K562 (cell line): ENCODE measurements around the gene PUDP. TPM values are rescaled to one million over a fixed set of nuclear protein-coding genes. Genes with fewer than 3 reads are reported as not detected.

Experiments used
- ATAC-seq: fragments of 200-7000 bp; cut with Tn5 transposase; 3 replicates; pipeline ENCODE4 v1.9.1; 2020; ENCODE audit warnings: moderate library complexity
- BruUV-seq: library from RNA; stranded (reverse); fragments of 400-500 nt; replicated peaks from 2 replicates; lab custom pipeline; 2021; lab: Mats Ljungman, UMichigan
- CTCF ChIA-PET: fragments of 300-600 bp; formaldehyde crosslinking; extraction: SDS; loops from one replicate; lab custom pipeline; 2021; ENCODE audit warnings: low intra/inter-chr PET ratio; lab: Yijun Ruan, JAX
- POLR2A ChIA-PET: fragments of 300-600, 350-650 bp; sonication (Branson Sonifier 250); formaldehyde crosslinking; extraction: SDS; loops from one replicate; lab custom pipeline; 2021; ENCODE audit warnings: antibody characterized with exemption, inconsistent platforms; lab: Yijun Ruan, JAX
- DNase-seq, 4 experiments: peaks; one replicate each; pipeline versions ENCODE4 v3.0.0 to v3.0.0-alpha.2; 2011 to 2018; ENCODE audit warnings: low spot score in 3 of 4, mixed read lengths in 3 of 4; ENCODE audit errors: extremely low read depth in 1 of 4
- FAIRE-seq: peaks from 2 replicates; lab custom pipeline; 2011; peaks lifted over from hg19 to GRCh38; lab: Jason Lieb, UNC
- H2AFZ ChIP-seq: 2 replicates; pipeline ENCODE4 v1.6.0; 2011; ENCODE audit warnings: low read depth, low read length, control low read depth, inconsistent platforms
- H3K27ac ChIP-seq: fragments of 200-600 bp; 3 replicates; pipeline ENCODE4 v1.8.0; 2011; ENCODE audit warnings: low read depth, mild to moderate bottlenecking, control low read depth, inconsistent platforms, low read length, moderate library complexity, mixed read lengths; ENCODE audit errors: extremely low read depth
- H3K27me3 ChIP-seq, 2 experiments: fragments of 300-600 bp in 1 of 2; 2 replicates in 1 of 2; 3 replicates in 1 of 2; pipeline versions ENCODE4 v1.6.0 to v1.8.0; 2011; ENCODE audit warnings: inconsistent platforms in 2 of 2, low read length in 2 of 2, mild to moderate bottlenecking in 1 of 2, mixed read lengths in 1 of 2, moderate library complexity in 1 of 2; ENCODE audit not compliant: control insufficient read depth in 2 of 2, insufficient read depth in 2 of 2
- H3K36me3 ChIP-seq: fragments of 300-600 bp; 3 replicates; pipeline ENCODE4 v1.8.0; 2011; ENCODE audit warnings: mild to moderate bottlenecking, low read length, inconsistent platforms; ENCODE audit not compliant: control insufficient read depth, insufficient read depth
- H3K4me1 ChIP-seq, 2 experiments: fragments of 200-600 bp in 1 of 2; replicated peaks in 1 of 2; 2 replicates in 1 of 2; 3 replicates in 1 of 2; pipeline versions ENCODE4 v1.5.1 to v1.8.0; 2011; ENCODE audit warnings: inconsistent platforms in 2 of 2, low read length in 2 of 2, mild to moderate bottlenecking in 1 of 2, mixed read lengths in 1 of 2, moderate library complexity in 1 of 2; ENCODE audit not compliant: control insufficient read depth in 2 of 2, insufficient read depth in 2 of 2
- H3K4me2 ChIP-seq: 2 replicates; pipeline ENCODE4 v1.6.1; 2011; ENCODE audit warnings: low read length, control low read depth, inconsistent platforms, mixed read lengths; ENCODE audit not compliant: insufficient read depth
- H3K4me3 ChIP-seq: fragments of 200-600 bp; sonication (generic), shearing (Covaris generic); 2 replicates; pipeline ENCODE4 v1.5.1; 2016; ENCODE audit warnings: control low read depth, inconsistent platforms
- H3K79me2 ChIP-seq: fragments of 200-600 bp; 3 replicates; pipeline ENCODE4 v1.8.0; 2011; ENCODE audit warnings: low read length, inconsistent platforms; ENCODE audit not compliant: control insufficient read depth, insufficient read depth
- H3K9ac ChIP-seq, 2 experiments: 2 replicates each; pipeline versions ENCODE4 v1.6.0 to v1.6.1; 2011; ENCODE audit warnings: low read depth in 2 of 2, low read length in 2 of 2, control low read depth in 1 of 2, inconsistent platforms in 1 of 2, mild to moderate bottlenecking in 1 of 2, mixed read lengths in 1 of 2; ENCODE audit not compliant: insufficient read depth in 1 of 2
- H3K9me1 ChIP-seq: one replicate; pipeline ENCODE4 v1.6.0; 2011; ENCODE audit warnings: inconsistent platforms, mild to moderate bottlenecking, low read length, moderate library complexity; ENCODE audit not compliant: control insufficient read depth, insufficient read depth
- H3K9me3 ChIP-seq: replicated peaks from 2 replicates; pipeline ENCODE4 v1.5.1; 2011; ENCODE audit warnings: low read depth, low read length, inconsistent platforms; ENCODE audit not compliant: control insufficient read depth, insufficient read depth
- H4K20me1 ChIP-seq: replicated peaks from 2 replicates; pipeline ENCODE4 v1.6.1; 2011; ENCODE audit warnings: low read length, inconsistent platforms, mixed read lengths; ENCODE audit not compliant: control insufficient read depth, insufficient read depth
- CBFA2T2 ChIP-seq: fragments of 450-650 bp; conservative IDR thresholded peaks from 2 replicates; pipeline ENCODE4 v1.6.1; 2017; ENCODE audit warnings: mild to moderate bottlenecking
- CBX2 ChIP-seq: fragments of 200-600 bp; sonication (generic); IDR thresholded peaks from one replicate; pipeline ENCODE4 v1.6.1; 2012; ENCODE audit warnings: mild to moderate bottlenecking, low read length, inconsistent platforms; ENCODE audit not compliant: insufficient read depth, poor library complexity, severe bottlenecking
- E2F6 ChIP-seq, 2 experiments: IDR thresholded peaks; 2 replicates each; pipeline ENCODE4 v1.6.1; 2011; ENCODE audit warnings: borderline replicate concordance in 1 of 2, control low read depth in 1 of 2, low read depth in 1 of 2, low read length in 1 of 2, mild to moderate bottlenecking in 1 of 2, mixed read lengths in 1 of 2, moderate library complexity in 1 of 2; ENCODE audit not compliant: insufficient read depth in 1 of 2, insufficient read length in 1 of 2, poor library complexity in 1 of 2, severe bottlenecking in 1 of 2; ENCODE audit errors: extremely low read depth in 1 of 2
- KAT2B ChIP-seq: IDR thresholded peaks from one replicate; pipeline ENCODE4 v1.6.1; 2012; ENCODE audit warnings: low read depth, mild to moderate bottlenecking, control low read depth, inconsistent platforms, low read length, moderate library complexity
- KLF16 ChIP-seq: IDR thresholded peaks from 2 replicates; pipeline ENCODE4 v1.6.1; 2016; ENCODE audit warnings: antibody characterized with exemption
- MECOM ChIP-seq: fragments of 250-450 bp; sonication (Bioruptor Pico); IDR thresholded peaks from 2 replicates; pipeline ENCODE4 v1.8.0; 2022; ENCODE audit warnings: inconsistent platforms
- MED1 ChIP-seq: sonication (generic); formaldehyde crosslinking; IDR thresholded peaks from 2 replicates; pipeline ENCODE4 v1.8.1; 2023; ENCODE audit warnings: missing genetic modification reagents, borderline replicate concordance
- RB1 ChIP-seq: fragments of 450-650 bp; IDR thresholded peaks from 2 replicates; pipeline ENCODE4 v1.6.1; 2017; ENCODE audit warnings: low read depth, mild to moderate bottlenecking
- TAF1 ChIP-seq: IDR thresholded peaks from 2 replicates; pipeline ENCODE4 v1.6.1; 2011; ENCODE audit warnings: mild to moderate bottlenecking, low read length, moderate library complexity; ENCODE audit not compliant: insufficient read depth, control insufficient read depth, severe bottlenecking; ENCODE audit errors: extremely low read depth
- ZBED1 ChIP-seq: IDR thresholded peaks from 2 replicates; pipeline ENCODE4 v1.6.1; 2014
- ZBTB9 ChIP-seq: fragments of 450-650 bp; formaldehyde crosslinking; IDR thresholded peaks from 2 replicates; pipeline ENCODE4 v1.4.0; 2020; ENCODE audit warnings: mild to moderate bottlenecking, moderate library complexity
- ZNF239 ChIP-seq: fragments of 250-450 bp; sonication (Bioruptor Pico); IDR thresholded peaks from 2 replicates; pipeline ENCODE4 v1.4.0; 2020; ENCODE audit warnings: mild to moderate bottlenecking
- ZNF282 ChIP-seq: sonication (generic); formaldehyde crosslinking; IDR thresholded peaks from 2 replicates; pipeline ENCODE4 v1.8.1; 2023; ENCODE audit warnings: missing genetic modification reagents
- ZNF311 ChIP-seq: fragments of 250-450 bp; sonication (Bioruptor Pico); IDR thresholded peaks from 2 replicates; pipeline ENCODE4 v1.4.0; 2020; ENCODE audit warnings: mild to moderate bottlenecking, moderate library complexity
- ZNF507 ChIP-seq: conservative IDR thresholded peaks from 2 replicates; pipeline ENCODE4 v1.6.1; 2017; ENCODE audit warnings: missing genetic modification characterization, missing compliant biosample characterization
- WGBS: fragments of 100-300 bp; shearing (Covaris generic); methylation state at CpG from one replicate; pipeline ENCODE4 v1.1.6; 2016; ENCODE audit warnings: low coverage, mixed read lengths; ENCODE audit not compliant: insufficient coverage; ENCODE audit errors: missing lambda C conversion rate; 5-methylcytosine and 5-hydroxymethylcytosine counted together
- in situ Hi-C: fragments of 300-500 bp; cut with MboI; formaldehyde crosslinking; loops from 4 replicates; pipeline ENCODE4 v1.15.0; 2018; ENCODE audit warnings: inconsistent platforms, mixed read lengths
- intact Hi-C: fragments of 100-400 bp; cut with micrococcal nuclease; formaldehyde crosslinking; loops from 2 replicates; pipeline ENCODE4 v1.14.2; 2022
- polyA plus RNA-seq, 8 experiments: library from polyadenylated mRNA; depleted of rRNA in 4 of 8; stranded (reverse) in 5 of 8; unstranded in 3 of 8; fragments of >200 nt; fragmentation: Nextera tagmentation in 2 of 8; fragmentation: Illumina TruSeq in 1 of 8; extraction: Ambion mirVana in 2 of 8; extraction: Trizol in 1 of 8; gene quantifications; 2 replicates each; pipeline versions ENCODE4 v1.2.1 to v1.2.3, GENCODE V29; 2011 to 2014; ENCODE audit warnings: inconsistent platforms in 1 of 8, missing spikeins in 1 of 8
- total RNA-seq, 7 experiments: library from RNA; depleted of rRNA in 6 of 7; stranded (reverse); fragments of >200 nt in 6 of 7; fragmentation: Illumina TruSeq in 2 of 7; extraction: Trizol in 2 of 7; gene quantifications; 2 replicates each; pipeline versions ENCODE4 v1.2.1 to v1.2.3, GENCODE V29; 2011 to 2021; ENCODE audit warnings: low replicate concordance in 1 of 7
- TF ChIP-seq, protein P1 (sequence below): fragments of 250-450 bp; sonication (Bioruptor Pico); IDR thresholded peaks from 2 replicates; pipeline ENCODE4 v1.5.0; 2021; ENCODE audit warnings: mild to moderate bottlenecking, borderline replicate concordance
- TF ChIP-seq, protein P2 (sequence below): fragments of 250-450 bp; sonication (Bioruptor Pico); IDR thresholded peaks from 2 replicates; pipeline ENCODE4 v1.5.0; 2020; ENCODE audit warnings: mild to moderate bottlenecking

The PUDP gene
- total and polyA plus RNA-seq, 9 of the 15 experiments (the other 6 are each of a cell fraction or from before 2014, with no cell fraction given), result 13.6 to 63.0 (median 29.2) TPM

DNA sequence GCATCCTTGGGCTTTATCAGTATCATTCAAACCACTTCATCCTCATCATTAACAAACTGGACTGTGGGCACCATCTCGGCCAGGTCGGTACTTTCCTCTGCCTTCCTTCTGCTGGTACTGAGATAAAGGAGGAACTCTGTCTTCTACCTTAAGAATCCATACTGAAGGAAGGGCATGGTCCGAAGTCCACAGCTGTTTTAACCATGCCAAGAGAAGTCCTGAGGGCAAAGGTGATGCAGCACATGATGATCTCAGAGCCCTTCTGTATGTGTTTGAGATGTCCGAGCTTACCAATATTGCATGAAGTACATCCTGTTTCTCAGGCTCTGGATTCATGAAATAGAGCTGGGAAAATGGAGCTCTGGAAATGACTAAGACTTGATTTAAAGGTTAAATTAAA is 126.0 kb downstream of the PUDP start (continued):
- TF ChIP-seq, protein P1, sequence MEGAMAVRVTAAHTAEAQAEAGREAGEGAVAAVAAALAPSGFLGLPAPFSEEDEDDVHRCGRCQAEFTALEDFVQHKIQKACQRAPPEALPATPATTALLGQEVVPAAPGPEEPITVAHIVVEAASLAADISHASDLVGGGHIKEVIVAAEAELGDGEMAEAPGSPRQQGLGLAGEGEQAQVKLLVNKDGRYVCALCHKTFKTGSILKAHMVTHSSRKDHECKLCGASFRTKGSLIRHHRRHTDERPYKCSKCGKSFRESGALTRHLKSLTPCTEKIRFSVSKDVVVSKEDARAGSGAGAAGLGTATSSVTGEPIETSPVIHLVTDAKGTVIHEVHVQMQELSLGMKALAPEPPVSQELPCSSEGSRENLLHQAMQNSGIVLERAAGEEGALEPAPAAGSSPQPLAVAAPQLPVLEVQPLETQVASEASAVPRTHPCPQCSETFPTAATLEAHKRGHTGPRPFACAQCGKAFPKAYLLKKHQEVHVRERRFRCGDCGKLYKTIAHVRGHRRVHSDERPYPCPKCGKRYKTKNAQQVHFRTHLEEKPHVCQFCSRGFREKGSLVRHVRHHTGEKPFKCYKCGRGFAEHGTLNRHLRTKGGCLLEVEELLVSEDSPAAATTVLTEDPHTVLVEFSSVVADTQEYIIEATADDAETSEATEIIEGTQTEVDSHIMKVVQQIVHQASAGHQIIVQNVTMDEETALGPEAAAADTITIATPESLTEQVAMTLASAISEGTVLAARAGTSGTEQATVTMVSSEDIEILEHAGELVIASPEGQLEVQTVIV, result no peak
- TF ChIP-seq TAF1 (no peak), KLF16 (no peak), ZNF282 (CRISPR knock-in tag) (no peak), MECOM (CRISPR knock-in tag) (no peak), KAT2B (no peak), RB1 (no peak)

GRCh38 chrX:7019555-7019954 is 128.4 kb downstream of the PUDP start:
- H3K9me1 ChIP-seq, result no peaks in the 10 kb centered on the region
- DNase-seq, result no peak
- POLR2A ChIA-PET, result no interaction called here
- WGBS, result 5% methylated on average over 2 of the region's 3 CpGs
- FAIRE-seq, result no peak
- no TSS peak for BruUV-seq
- intact Hi-C loops, result no loop called here
- H2AFZ ChIP-seq, result no peak overlapping the region
- no peak overlapping the region for H3K4me2 ChIP-seq
- no peak for ATAC-seq
- no peaks in the 10 kb centered on the region for H3K27me3 ChIP-seq
- H3K27ac ChIP-seq, result no peak overlapping the region
- H4K20me1 ChIP-seq, result no peaks in the 10 kb centered on the region
- H3K9me3 ChIP-seq, result no peaks in the 10 kb centered on the region
- H3K36me3 ChIP-seq, result no peaks in the 10 kb centered on the region
- TF ChIP-seq ZNF311 (CRISPR knock-in tag) (no peak), CBX2 (no peak), ZBTB9 (no peak), CBFA2T2 (no peak), E2F6 (IDR thresholded peaks at IDR 0.05; ENCODE audit: borderline replicate concordance in 1 of 2, extremely low read depth in 1 of 2, insufficient read depth in 1 of 2, insufficient read length in 1 of 2, low read depth in 1 of 2, low read length in 1 of 2, poor library complexity in 1 of 2, severe bottlenecking in 1 of 2) (no peak), MED1 (CRISPR knock-in tag) (no peak), ZBED1 (no peak), ZNF239 (CRISPR knock-in tag) (no peak), ZNF507 (tag) (no peak)
- TF ChIP-seq, protein P2, sequence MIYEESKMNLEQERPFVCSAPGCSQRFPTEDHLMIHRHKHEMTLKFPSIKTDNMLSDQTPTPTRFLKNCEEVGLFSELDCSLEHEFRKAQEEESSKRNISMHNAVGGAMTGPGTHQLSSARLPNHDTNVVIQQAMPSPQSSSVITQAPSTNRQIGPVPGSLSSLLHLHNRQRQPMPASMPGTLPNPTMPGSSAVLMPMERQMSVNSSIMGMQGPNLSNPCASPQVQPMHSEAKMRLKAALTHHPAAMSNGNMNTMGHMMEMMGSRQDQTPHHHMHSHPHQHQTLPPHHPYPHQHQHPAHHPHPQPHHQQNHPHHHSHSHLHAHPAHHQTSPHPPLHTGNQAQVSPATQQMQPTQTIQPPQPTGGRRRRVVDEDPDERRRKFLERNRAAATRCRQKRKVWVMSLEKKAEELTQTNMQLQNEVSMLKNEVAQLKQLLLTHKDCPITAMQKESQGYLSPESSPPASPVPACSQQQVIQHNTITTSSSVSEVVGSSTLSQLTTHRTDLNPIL (CRISPR knock-in tag), result no peak
- no peak overlapping the region for H3K9ac ChIP-seq
- H3K4me3 ChIP-seq, result no peak overlapping the region
- no peaks in the 10 kb centered on the region for H3K79me2 ChIP-seq
- in situ Hi-C loops, result no loop called here
- H3K4me1 ChIP-seq, result no peaks in the 10 kb centered on the region
- CTCF ChIA-PET, result no interaction called here
